HG02763 (cell line): Measurements from ENCODE around the gene DGCR6.
A peak's percentile ranks its signal among the peaks of the same experiment; 100 is the strongest.
"Not testable (repeated sequence)": the region's sequence is repeated elsewhere in the genome, so short reads cannot be mapped to it uniquely, and the experiment has no call there.

Source experiments
- ATAC-seq: cut with Tn5 transposase; IDR thresholded peaks from one replicate; pipeline ENCODE4 v1.9.1; 2021; ENCODE audit warnings: mild to moderate bottlenecking, moderate library complexity; ENCODE audit not compliant: unreplicated experiment

DGCR6 gene

GRCh38 chr22:18905540-18906409 lies at the start of gene DGCR6:
Gene DGCR6 (plus strand): TSS chr22:18906320. CDS start chr22:18906375, 55 bp downstream.
- ATAC-seq = peak; percentile 88

GRCh38 chr22:18859314-18859713 lies 46.8 kb upstream of the DGCR6 start:
- not testable (repeated sequence) for ATAC-seq

GRCh38 chr22:18881260-18881659 lies 24.9 kb upstream of the DGCR6 start:
- not testable (repeated sequence) for ATAC-seq

- not testable (repeated sequence) for ATAC-seq
Observed at GRCh38 chr22:18884465-18884864, 21.7 kb upstream of the DGCR6 start.

GRCh38 chr22:18888115-18888514 lies 18.0 kb upstream of the DGCR6 start:
- no peak for ATAC-seq

GRCh38 chr22:18890510-18891192 lies 15.5 kb upstream of the DGCR6 start:
- ATAC-seq = not testable (repeated sequence)

GRCh38 chr22:18893775-18894174 lies 12.3 kb upstream of the DGCR6 start:
- not testable (repeated sequence) for ATAC-seq

- not testable (repeated sequence) for ATAC-seq
Observed at GRCh38 chr22:18896037-18896657, 10.0 kb upstream of the DGCR6 start.

GRCh38 chr22:18906410-18906745 lies 258 bp downstream of the DGCR6 start:
- not testable (repeated sequence) for ATAC-seq

GRCh38 chr22:18906896-18907295 lies 776 bp downstream of the DGCR6 start:
- no peak for ATAC-seq

GRCh38 chr22:18909556-18909955 lies 3.4 kb downstream of the DGCR6 start:
- no peak for ATAC-seq

GRCh38 chr22:18911535-18911934 lies 5.4 kb downstream of the DGCR6 start:
- not testable (repeated sequence) for ATAC-seq

- ATAC-seq = not testable (repeated sequence)
Observed at GRCh38 chr22:18912264-18912946, 6.3 kb downstream of the DGCR6 start.

- ATAC-seq = not testable (repeated sequence)
Observed at GRCh38 chr22:18914558-18914957, 8.4 kb downstream of the DGCR6 start.

- ATAC-seq = not testable (repeated sequence)
Observed at GRCh38 chr22:18915550-18915949, 9.4 kb downstream of the DGCR6 start.

- not testable (repeated sequence) for ATAC-seq
Observed at GRCh38 chr22:18917818-18918217, 11.7 kb downstream of the DGCR6 start.

- ATAC-seq = not testable (repeated sequence)
Observed at GRCh38 chr22:18920257-18920902, 14.3 kb downstream of the DGCR6 start.

- ATAC-seq = no peak
Observed at GRCh38 chr22:18925368-18926064, 19.4 kb downstream of the DGCR6 start.

GRCh38 chr22:18927020-18927419 lies 20.9 kb downstream of the DGCR6 start:
- no peak for ATAC-seq

GRCh38 chr22:18927573-18927972 lies 21.5 kb downstream of the DGCR6 start:
- no peak for ATAC-seq
